Measurements from ENCODE around the gene OR8I2.

GRCh38 chr11:56045538-56045937 lies 47.6 kb upstream of the OR8I2 start:
- TF ChIP-seq POLR2A (IDR thresholded peaks at IDR 0.05) = no peak
- TF ChIP-seq, protein P1, sequence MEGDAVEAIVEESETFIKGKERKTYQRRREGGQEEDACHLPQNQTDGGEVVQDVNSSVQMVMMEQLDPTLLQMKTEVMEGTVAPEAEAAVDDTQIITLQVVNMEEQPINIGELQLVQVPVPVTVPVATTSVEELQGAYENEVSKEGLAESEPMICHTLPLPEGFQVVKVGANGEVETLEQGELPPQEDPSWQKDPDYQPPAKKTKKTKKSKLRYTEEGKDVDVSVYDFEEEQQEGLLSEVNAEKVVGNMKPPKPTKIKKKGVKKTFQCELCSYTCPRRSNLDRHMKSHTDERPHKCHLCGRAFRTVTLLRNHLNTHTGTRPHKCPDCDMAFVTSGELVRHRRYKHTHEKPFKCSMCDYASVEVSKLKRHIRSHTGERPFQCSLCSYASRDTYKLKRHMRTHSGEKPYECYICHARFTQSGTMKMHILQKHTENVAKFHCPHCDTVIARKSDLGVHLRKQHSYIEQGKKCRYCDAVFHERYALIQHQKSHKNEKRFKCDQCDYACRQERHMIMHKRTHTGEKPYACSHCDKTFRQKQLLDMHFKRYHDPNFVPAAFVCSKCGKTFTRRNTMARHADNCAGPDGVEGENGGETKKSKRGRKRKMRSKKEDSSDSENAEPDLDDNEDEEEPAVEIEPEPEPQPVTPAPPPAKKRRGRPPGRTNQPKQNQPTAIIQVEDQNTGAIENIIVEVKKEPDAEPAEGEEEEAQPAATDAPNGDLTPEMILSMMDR (IDR thresholded peaks at IDR 0.05) = no peak
